GM20000 (cell line): ENCODE data around the gene YARS2.
"Not testable (repeated sequence)": the region's sequence is repeated elsewhere in the genome, so short reads cannot be mapped to it uniquely, and the experiment has no call there.

Experiments
- DNase-seq: peaks from one replicate; pipeline ENCODE4 v3.0.0; 2012; ENCODE audit warnings: low spot score
- TF ChIP-seq, protein P1 (sequence below): IDR thresholded peaks from 2 replicates; pipeline ENCODE4 v1.5.1; 2012; ENCODE audit warnings: mild to moderate bottlenecking, control low read depth; ENCODE audit errors: extremely low read depth, missing control alignments

YARS2 gene

DNA sequence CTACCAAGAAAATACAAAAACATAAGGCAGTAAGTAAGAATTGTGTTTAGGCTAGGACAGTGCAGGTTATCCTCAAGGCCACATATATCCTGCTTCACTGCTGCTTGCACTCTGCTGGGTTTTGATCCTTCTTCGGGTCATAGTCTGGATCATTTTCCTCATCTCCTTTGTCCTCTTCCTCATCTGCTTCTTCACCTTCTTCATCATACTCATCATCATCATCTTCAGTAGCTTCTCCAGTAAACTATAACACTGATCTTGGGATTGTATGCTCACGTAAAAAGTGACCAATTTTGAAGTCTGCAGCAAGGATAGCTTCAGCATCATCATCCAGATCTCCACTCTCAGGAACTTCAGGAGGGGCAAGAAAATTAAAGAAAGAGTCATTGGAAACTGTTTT lies 29.4 kb downstream of the YARS2 start:
- TF ChIP-seq, protein P1, sequence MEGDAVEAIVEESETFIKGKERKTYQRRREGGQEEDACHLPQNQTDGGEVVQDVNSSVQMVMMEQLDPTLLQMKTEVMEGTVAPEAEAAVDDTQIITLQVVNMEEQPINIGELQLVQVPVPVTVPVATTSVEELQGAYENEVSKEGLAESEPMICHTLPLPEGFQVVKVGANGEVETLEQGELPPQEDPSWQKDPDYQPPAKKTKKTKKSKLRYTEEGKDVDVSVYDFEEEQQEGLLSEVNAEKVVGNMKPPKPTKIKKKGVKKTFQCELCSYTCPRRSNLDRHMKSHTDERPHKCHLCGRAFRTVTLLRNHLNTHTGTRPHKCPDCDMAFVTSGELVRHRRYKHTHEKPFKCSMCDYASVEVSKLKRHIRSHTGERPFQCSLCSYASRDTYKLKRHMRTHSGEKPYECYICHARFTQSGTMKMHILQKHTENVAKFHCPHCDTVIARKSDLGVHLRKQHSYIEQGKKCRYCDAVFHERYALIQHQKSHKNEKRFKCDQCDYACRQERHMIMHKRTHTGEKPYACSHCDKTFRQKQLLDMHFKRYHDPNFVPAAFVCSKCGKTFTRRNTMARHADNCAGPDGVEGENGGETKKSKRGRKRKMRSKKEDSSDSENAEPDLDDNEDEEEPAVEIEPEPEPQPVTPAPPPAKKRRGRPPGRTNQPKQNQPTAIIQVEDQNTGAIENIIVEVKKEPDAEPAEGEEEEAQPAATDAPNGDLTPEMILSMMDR, result no peak
- DNase-seq, result no peak

DNA sequence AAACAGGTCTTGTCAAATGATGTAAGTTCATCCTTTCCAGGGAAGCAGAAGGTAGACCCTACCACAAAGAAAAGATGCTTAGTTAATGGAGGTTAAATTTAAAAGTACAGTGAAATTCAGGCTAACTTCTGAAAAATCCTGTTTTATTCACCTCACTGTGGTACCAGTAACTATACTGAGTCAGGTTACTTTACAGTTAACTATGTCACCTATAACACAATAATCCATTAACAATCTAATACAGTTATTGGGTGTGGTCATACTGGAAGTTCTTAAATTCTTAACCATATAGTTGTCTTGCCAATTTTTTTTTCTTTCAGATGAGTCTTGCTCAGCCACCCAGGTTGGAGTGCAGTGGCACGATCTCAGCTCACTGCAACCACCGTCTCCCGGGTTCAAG lies 30.4 kb downstream of the YARS2 start:
- not testable (repeated sequence) for DNase-seq

DNA sequence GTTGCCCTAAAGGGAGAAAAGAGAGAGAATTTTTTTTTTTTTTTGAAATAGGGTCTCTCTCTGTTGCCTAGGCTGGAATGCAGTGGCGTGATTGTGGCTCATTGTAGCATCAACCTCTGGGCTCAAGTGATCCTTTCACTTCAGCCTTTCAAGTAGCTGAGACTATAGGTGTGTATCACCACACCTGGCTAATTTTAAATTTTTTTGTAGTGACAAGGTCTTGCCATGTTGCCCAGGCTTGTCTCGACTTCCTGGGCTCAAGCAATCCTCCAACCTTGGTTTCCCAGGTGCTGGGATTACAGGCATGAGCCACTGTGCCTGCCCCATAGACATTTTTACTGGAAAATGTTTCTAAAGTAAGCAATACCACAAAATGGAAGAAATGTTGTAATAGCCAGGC lies 36.8 kb downstream of the YARS2 start:
- TF ChIP-seq, protein P1, result no peak
- DNase-seq, result no peak

DNA sequence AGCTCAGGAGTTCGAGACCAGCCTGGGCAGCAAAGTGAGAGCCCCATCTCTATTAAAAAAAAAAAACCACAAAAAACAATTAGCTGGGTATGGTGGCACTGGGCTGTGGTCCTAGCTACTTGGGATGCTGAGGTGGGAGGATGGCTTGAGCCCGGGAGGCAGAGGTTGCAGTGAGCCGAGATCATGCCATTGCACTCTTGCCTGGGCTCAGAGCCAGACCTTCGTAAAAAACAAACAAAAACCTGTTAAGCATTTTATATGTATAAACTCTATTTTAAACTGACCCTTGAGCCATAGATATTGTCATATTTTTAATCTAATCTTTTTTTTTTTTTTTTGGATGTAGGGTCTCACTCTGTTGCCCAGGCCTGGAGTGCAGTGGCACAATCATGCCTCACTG lies 40.9 kb downstream of the YARS2 start:
- DNase-seq, result no peak
- TF ChIP-seq, protein P1, result no peak

DNA sequence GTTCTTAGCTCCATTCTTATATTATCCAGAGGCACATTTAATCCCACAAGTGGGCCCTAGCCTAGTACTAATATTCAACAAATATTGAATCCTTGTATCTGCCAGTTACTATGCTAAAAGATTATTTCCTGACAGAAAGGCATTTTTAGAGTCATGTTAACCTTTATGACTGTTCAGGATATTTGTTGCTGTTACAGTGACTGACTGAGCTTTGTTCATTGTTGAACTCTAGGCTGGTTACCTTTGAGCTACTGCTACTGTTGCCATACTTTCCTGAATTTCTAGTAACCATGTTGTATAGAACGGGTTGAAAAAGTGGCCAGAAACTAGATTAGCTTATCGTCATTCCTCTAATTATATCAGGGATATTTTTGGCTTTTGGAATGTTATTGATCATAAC lies 46.8 kb downstream of the YARS2 start:
- no peak for DNase-seq
- TF ChIP-seq, protein P1, result no peak

DNA sequence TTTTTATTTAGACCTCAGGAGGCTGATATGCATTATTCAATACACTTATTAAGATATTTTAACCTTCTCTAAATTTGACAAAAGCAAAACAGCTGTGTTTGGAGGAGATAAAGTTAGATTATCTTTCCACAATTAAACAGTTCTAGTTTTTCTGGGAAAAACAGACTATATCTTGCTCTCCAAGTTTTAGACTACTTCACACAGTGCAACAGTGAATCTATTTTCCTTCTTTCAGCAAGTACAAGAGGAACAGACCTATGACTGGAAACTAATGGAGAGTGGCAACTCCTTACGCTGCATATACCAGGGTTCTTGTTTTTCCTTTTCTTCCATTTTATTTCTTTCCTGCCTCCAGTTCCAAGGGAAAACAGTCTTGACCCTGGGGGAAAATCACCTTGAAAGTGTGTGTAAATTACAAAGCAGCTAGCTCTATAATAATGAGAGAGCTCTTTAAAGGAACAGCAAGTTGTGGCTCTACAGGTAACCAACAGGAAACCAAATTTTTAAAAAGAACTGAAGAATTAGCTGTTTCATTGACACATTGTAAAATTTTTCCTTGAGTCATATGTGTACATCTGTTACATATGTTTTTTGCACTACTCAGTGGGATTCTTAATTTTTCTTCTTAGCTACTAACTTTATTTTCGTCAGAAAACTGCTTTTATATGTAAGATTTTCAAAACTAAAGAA lies 49.2 kb downstream of the YARS2 start:
- TF ChIP-seq, protein P1, result no peak
- no peak for DNase-seq

DNA sequence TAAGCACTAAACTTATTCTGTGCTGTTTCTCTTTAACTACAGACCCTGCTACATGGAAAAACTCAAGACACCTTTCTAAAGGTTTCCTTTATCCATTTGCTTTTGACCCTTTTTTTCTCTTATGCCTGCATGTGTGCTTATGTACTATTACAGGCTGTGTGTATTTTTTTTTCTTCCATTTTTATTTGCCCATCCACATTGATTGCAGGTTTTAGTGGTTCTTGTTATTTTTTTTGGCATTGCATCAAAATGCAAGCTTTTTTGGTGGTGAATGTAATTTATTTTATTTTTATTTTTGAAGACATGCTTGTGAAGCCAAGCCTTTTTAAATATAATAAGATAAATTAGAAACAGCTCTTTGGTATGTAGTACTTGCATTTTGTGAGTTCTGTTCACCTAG lies 49.9 kb downstream of the YARS2 start:
- no peak for DNase-seq

DNA sequence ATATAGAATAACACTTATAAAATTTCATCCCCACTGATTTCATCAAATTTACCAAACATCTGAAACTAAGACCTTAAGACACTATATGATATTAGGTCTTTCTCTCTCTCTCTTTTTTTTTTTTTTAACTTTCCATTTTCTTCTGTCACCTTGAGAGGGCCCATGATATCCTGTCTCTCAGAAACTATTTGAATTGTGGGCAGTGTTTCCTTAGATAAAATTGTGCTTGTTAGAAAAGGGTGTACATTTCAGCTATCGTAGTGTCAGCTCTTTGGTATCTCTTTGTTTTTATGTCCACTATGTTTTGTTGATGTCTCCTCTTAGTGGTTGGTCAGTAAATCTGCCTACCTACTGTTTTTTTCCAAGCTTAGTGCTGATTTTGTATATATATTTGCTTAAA lies 52.8 kb downstream of the YARS2 start:
- no peak for DNase-seq

More for the DNA sequence above, 49.9 kb downstream of the YARS2 start:
- TF ChIP-seq, protein P1, result no peak

More for the DNA sequence above, 52.8 kb downstream of the YARS2 start:
- TF ChIP-seq, protein P1, result no peak
